GM18499 (cell line): ENCODE results near the gene CEP85.
"Not testable (repeated sequence)": the region's sequence is repeated elsewhere in the genome, so short reads cannot be mapped to it uniquely, and the experiment has no call there.

Experiments used
- ATAC-seq: cut with Tn5 transposase; IDR thresholded peaks from one replicate; pipeline ENCODE4 v1.9.1; 2021; ENCODE audit warnings: moderate number of reproducible peaks; ENCODE audit not compliant: insufficient read depth, unreplicated experiment

Gene CEP85

GRCh38 chr1:26305667-26306289 lies 71.8 kb downstream of the CEP85 start:
- peak; percentile 6 for ATAC-seq

- ATAC-seq, result peak; percentile 79
Measured at GRCh38 chr1:26306290-26307229, 72.6 kb downstream of the CEP85 start, which contains the start of gene UBXN11. TSS of gene UBXN11 (minus strand) at chr1:26306636. CDS start at chr1:26302883, 3,753 bp downstream.

GRCh38 chr1:26307363-26307781 lies 73.4 kb downstream of the CEP85 start:
- ATAC-seq, result no peak

GRCh38 chr1:26307966-26308899 lies 74.2 kb downstream of the CEP85 start:
- not testable (repeated sequence) for ATAC-seq

- no peak for ATAC-seq
Measured at GRCh38 chr1:26314501-26314900, 80.5 kb downstream of the CEP85 start.

- ATAC-seq, result no peak
Measured at GRCh38 chr1:26315874-26316850, 82.2 kb downstream of the CEP85 start.

- no peak for ATAC-seq
Measured at GRCh38 chr1:26317146-26317545, 83.1 kb downstream of the CEP85 start.

GRCh38 chr1:26317612-26318337 lies 83.8 kb downstream of the CEP85 start, which contains the start of gene CD52:
TSS of gene CD52 (plus strand) at chr1:26317958. CDS start at chr1:26318018, 60 bp downstream.
- no peak for ATAC-seq

GRCh38 chr1:26318338-26319064 lies 84.5 kb downstream of the CEP85 start:
- ATAC-seq, result no peak

- no peak for ATAC-seq
Measured at GRCh38 chr1:26320896-26321295, 86.9 kb downstream of the CEP85 start.

- no peak for ATAC-seq
Measured at GRCh38 chr1:26321315-26322041, 87.5 kb downstream of the CEP85 start.

GRCh38 chr1:26322042-26322331 lies 88.0 kb downstream of the CEP85 start:
- ATAC-seq, result no peak

- ATAC-seq, result no peak
Measured at GRCh38 chr1:26323382-26323781, 89.4 kb downstream of the CEP85 start.

- no peak for ATAC-seq
Measured at GRCh38 chr1:26324550-26324949, 90.5 kb downstream of the CEP85 start.

- ATAC-seq, result no peak
Measured at GRCh38 chr1:26327956-26328362, 94.0 kb downstream of the CEP85 start.
